ENCODE results near the gene SNAPC1. TPM values are rescaled to one million over a fixed set of nuclear protein-coding genes. Genes with fewer than 3 reads are reported as not detected.

The SNAPC1 gene
- total and polyA plus RNA-seq, 2 donors (not counting 1 experiment from before 2014, with no cell fraction given): 23.4 to 29.6 TPM

GRCh38 chr14:61736751-61737150, 25.5 kb upstream of the SNAPC1 start:
- H3K79me2 ChIP-seq (ENCODE audit: control insufficient read depth, insufficient read depth, low read length): peaks cover 65% of the 10 kb centered on the region
- H3K27me3 ChIP-seq (ENCODE audit: control insufficient read depth, insufficient read depth, low read length): no peaks in the 10 kb centered on the region
- no peak overlapping the region for H3K4me3 ChIP-seq (replicated peaks in 1 of 4; ENCODE audit: control extremely low read depth in 1 of 4, insufficient read depth in 1 of 4, low read depth in 3 of 4, low read length in 4 of 4)
- H3K36me3 ChIP-seq (ENCODE audit: control insufficient read depth, insufficient read depth, low read length): peaks cover 23% of the 10 kb centered on the region
- H3K4me2 ChIP-seq (ENCODE audit: extremely low read depth, insufficient read depth, low read length): no peak overlapping the region
- peak in 1 of 2 donors; percentile 41 for DNase-seq (ENCODE audit: low read depth in 2 of 2)
- no peak overlapping the region for H2AFZ ChIP-seq (ENCODE audit: low read length)
- peaks cover 2% of the 10 kb centered on the region for H3K4me1 ChIP-seq (ENCODE audit: control insufficient read depth, extremely low read depth, insufficient read depth, low read length)
- no peak overlapping the region for H3K27ac ChIP-seq (ENCODE audit: insufficient read depth, low read length)
- no peak overlapping the region for H3K9ac ChIP-seq (ENCODE audit: insufficient read depth, low read length)
- no peaks in the 10 kb centered on the region for H4K20me1 ChIP-seq (ENCODE audit: control insufficient read depth, extremely low read depth, insufficient read depth, low read length)
- TF ChIP-seq EZH2 (IDR thresholded peaks at IDR 0.05; ENCODE audit: low read length, missing control alignments): no peak
- TF ChIP-seq, protein P1, sequence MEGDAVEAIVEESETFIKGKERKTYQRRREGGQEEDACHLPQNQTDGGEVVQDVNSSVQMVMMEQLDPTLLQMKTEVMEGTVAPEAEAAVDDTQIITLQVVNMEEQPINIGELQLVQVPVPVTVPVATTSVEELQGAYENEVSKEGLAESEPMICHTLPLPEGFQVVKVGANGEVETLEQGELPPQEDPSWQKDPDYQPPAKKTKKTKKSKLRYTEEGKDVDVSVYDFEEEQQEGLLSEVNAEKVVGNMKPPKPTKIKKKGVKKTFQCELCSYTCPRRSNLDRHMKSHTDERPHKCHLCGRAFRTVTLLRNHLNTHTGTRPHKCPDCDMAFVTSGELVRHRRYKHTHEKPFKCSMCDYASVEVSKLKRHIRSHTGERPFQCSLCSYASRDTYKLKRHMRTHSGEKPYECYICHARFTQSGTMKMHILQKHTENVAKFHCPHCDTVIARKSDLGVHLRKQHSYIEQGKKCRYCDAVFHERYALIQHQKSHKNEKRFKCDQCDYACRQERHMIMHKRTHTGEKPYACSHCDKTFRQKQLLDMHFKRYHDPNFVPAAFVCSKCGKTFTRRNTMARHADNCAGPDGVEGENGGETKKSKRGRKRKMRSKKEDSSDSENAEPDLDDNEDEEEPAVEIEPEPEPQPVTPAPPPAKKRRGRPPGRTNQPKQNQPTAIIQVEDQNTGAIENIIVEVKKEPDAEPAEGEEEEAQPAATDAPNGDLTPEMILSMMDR (conservative IDR thresholded peaks at IDR 0.05 in 1 of 2, IDR thresholded peaks at IDR 0.05 in 1 of 2; ENCODE audit: low read depth in 1 of 2, low read length in 2 of 2): no peak
- no peaks in the 10 kb centered on the region for H3K9me3 ChIP-seq (ENCODE audit: control insufficient read depth, insufficient read depth, low read depth, low read length)

DNA sequence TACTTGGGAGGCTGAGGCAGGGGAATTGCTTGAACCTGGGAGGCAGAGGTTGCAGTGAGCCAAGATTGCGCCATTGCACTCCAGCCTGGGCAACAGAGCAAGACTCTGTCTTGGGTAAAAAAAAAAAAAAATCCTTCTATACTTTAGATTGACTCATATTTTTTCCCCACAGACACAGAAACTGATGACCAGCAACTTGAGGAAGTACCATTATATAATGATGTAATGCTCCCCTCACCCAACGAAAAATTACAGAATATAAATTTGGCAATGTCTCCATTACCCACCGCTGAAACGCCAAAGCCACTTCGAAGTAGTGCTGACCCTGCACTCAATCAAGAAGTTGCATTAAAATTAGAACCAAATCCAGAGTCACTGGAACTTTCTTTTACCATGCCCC, 24.3 kb upstream of the SNAPC1 start:
- Histone ChIP-seq H2AFZ (ENCODE audit: low read length) (no peak overlapping the region), H3K79me2 (ENCODE audit: control insufficient read depth, insufficient read depth, low read length) (peaks cover 65% of the 10 kb centered on the region), H3K4me3 (replicated peaks in 1 of 4; ENCODE audit: control extremely low read depth in 1 of 4, insufficient read depth in 1 of 4, low read depth in 3 of 4, low read length in 4 of 4) (no peak overlapping the region), H3K36me3 (ENCODE audit: control insufficient read depth, insufficient read depth, low read length) (peaks cover 24% of the 10 kb centered on the region), H3K27ac (ENCODE audit: insufficient read depth, low read length) (no peak overlapping the region), H3K4me1 (ENCODE audit: control insufficient read depth, extremely low read depth, insufficient read depth, low read length) (peaks cover 2% of the 10 kb centered on the region), H3K9ac (ENCODE audit: insufficient read depth, low read length) (no peak overlapping the region), H4K20me1 (ENCODE audit: control insufficient read depth, extremely low read depth, insufficient read depth, low read length) (no peaks in the 10 kb centered on the region), H3K4me2 (ENCODE audit: extremely low read depth, insufficient read depth, low read length) (no peak overlapping the region), H3K9me3 (ENCODE audit: control insufficient read depth, insufficient read depth, low read depth, low read length) (no peaks in the 10 kb centered on the region), H3K27me3 (ENCODE audit: control insufficient read depth, insufficient read depth, low read length) (no peaks in the 10 kb centered on the region)
- DNase-seq (ENCODE audit: low read depth in 2 of 2): no peak
- no peak for TF ChIP-seq EZH2 (IDR thresholded peaks at IDR 0.05; ENCODE audit: low read length, missing control alignments)
- TF ChIP-seq, protein P1 (conservative IDR thresholded peaks at IDR 0.05 in 1 of 2, IDR thresholded peaks at IDR 0.05 in 1 of 2; ENCODE audit: low read depth in 1 of 2, low read length in 2 of 2): no peak

DNA sequence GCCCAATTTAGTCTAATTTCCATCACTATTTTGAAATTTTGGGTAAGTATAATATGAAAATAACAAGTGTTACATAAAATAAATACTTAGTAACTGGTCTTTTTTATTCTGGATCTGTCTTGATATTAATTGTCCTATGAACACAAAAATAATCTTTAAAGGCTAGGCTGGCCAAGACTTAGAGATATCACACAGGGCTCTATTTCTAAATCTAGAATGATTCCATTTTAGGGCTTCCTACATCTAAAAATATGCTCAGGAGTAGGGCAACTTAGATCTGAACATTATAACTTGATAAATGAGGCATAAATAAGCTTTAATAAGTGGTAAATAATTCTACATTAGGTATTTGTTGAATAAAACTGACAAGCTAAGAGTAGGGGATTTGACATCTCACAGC, 23.1 kb upstream of the SNAPC1 start:
- H3K4me1 ChIP-seq (ENCODE audit: control insufficient read depth, extremely low read depth, insufficient read depth, low read length): peaks cover 2% of the 10 kb centered on the region
- H3K9ac ChIP-seq (ENCODE audit: insufficient read depth, low read length): no peak overlapping the region
- H4K20me1 ChIP-seq (ENCODE audit: control insufficient read depth, extremely low read depth, insufficient read depth, low read length): no peaks in the 10 kb centered on the region
- no peak for DNase-seq (ENCODE audit: low read depth in 2 of 2)
- peaks cover 67% of the 10 kb centered on the region for H3K79me2 ChIP-seq (ENCODE audit: control insufficient read depth, insufficient read depth, low read length)
- TF ChIP-seq EZH2 (IDR thresholded peaks at IDR 0.05; ENCODE audit: low read length, missing control alignments): no peak
- TF ChIP-seq, protein P1 (conservative IDR thresholded peaks at IDR 0.05 in 1 of 2, IDR thresholded peaks at IDR 0.05 in 1 of 2; ENCODE audit: low read depth in 1 of 2, low read length in 2 of 2): no peak
- H2AFZ ChIP-seq (ENCODE audit: low read length): no peak overlapping the region
- no peak overlapping the region for H3K27ac ChIP-seq (ENCODE audit: insufficient read depth, low read length)
- no peak overlapping the region for H3K4me2 ChIP-seq (ENCODE audit: extremely low read depth, insufficient read depth, low read length)
- H3K9me3 ChIP-seq (ENCODE audit: control insufficient read depth, insufficient read depth, low read depth, low read length): no peaks in the 10 kb centered on the region
- no peak overlapping the region for H3K4me3 ChIP-seq (replicated peaks in 1 of 4; ENCODE audit: control extremely low read depth in 1 of 4, insufficient read depth in 1 of 4, low read depth in 3 of 4, low read length in 4 of 4)
- peaks cover 25% of the 10 kb centered on the region for H3K36me3 ChIP-seq (ENCODE audit: control insufficient read depth, insufficient read depth, low read length)
- no peaks in the 10 kb centered on the region for H3K27me3 ChIP-seq (ENCODE audit: control insufficient read depth, insufficient read depth, low read length)

All from fibroblast of lung (primary cell).